ENCODE results near the gene TXNL4B.

GRCh38 chr16:72120026-72120425 lies 26.6 kb upstream of the TXNL4B start:
- TF ChIP-seq CTCF (conservative IDR thresholded peaks at IDR 0.05) (no peak), EZH2 (IDR thresholded peaks at IDR 0.05; ENCODE audit: low read depth) (no peak)

Measured in PC-9 (cell line).